ENCODE measurements around the gene UGT2A3. TPM values are rescaled to one million over a fixed set of nuclear protein-coding genes. Genes with fewer than 3 reads are reported as not detected.

The UGT2A3 gene
- total and polyA plus RNA-seq, 2 of the 8 experiments (the other 6 are each of a cell fraction or from before 2014, with no cell fraction given), result not detected

- TF ChIP-seq CHD7 (IDR thresholded peaks at IDR 0.05; ENCODE audit: insufficient replicate concordance, low read length) (no peak), SRF (IDR thresholded peaks at IDR 0.05; ENCODE audit: low read depth, low read length) (no peak), KDM4A (IDR thresholded peaks at IDR 0.05; ENCODE audit: low read depth, low read length, severe bottlenecking) (no peak), RNF2 (IDR thresholded peaks at IDR 0.05; ENCODE audit: borderline replicate concordance, low read depth, low read length, missing control alignments, poor library complexity, severe bottlenecking) (no peak), SIN3A (conservative IDR thresholded peaks at IDR 0.05 in 1 of 2, IDR thresholded peaks at IDR 0.05 in 1 of 2; ENCODE audit: low read depth in 1 of 2, low read length in 2 of 2) (no peak), TAF7 (optimal IDR thresholded peaks at IDR 0.05; ENCODE audit: borderline replicate concordance, low read depth, low read length) (no peak), SIX5 (IDR thresholded peaks at IDR 0.05; ENCODE audit: low read depth, low read length) (no peak), RFX5 (IDR thresholded peaks at IDR 0.05; ENCODE audit: borderline replicate concordance, low read depth, low read length) (no peak), TAF1 (IDR thresholded peaks at IDR 0.05; ENCODE audit: low read depth, low read length) (no peak), TBP (IDR thresholded peaks at IDR 0.05; ENCODE audit: low read depth, low read length) (no peak)
- TF ChIP-seq, protein P1, sequence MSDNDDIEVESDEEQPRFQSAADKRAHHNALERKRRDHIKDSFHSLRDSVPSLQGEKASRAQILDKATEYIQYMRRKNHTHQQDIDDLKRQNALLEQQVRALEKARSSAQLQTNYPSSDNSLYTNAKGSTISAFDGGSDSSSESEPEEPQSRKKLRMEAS (IDR thresholded peaks at IDR 0.05), result no peak
Measured at GRCh38 chr4:68927165-68927564, 24.4 kb downstream of the UGT2A3 start (continued).
